Stimulated activated naive CD8-positive, alpha-beta T cell treated with anti-CD3 and anti-CD28 coated beads, Interleukin-15, amount 100 ng/mL, for 72 hours (primary cell): ENCODE measurements around the gene TEAD4.

Source experiments
- ATAC-seq: fragments of 150-1000 bp; cut with Tn5 transposase; 2 replicates; pipeline ENCODE4 v1.10.0; 2021; ENCODE audit warnings: mild to moderate bottlenecking, moderate library complexity
- DNase-seq, 2 donors: peaks; one replicate each; pipeline ENCODE4 v3.0.0; 2021 to 2022
- H3K27ac Mint-ChIP-seq, 2 donors: one replicate each; pipeline ENCODE4 v1.8.0; 2022; ENCODE audit warnings: mild to moderate bottlenecking in 2 of 2, mixed read lengths in 2 of 2, moderate library complexity in 2 of 2
- H3K27me3 Mint-ChIP-seq: one replicate; pipeline ENCODE4 v1.8.0; 2022; ENCODE audit warnings: mixed read lengths
- H3K4me1 Mint-ChIP-seq: one replicate; pipeline ENCODE4 v1.8.0; 2022; ENCODE audit warnings: mild to moderate bottlenecking, mixed read lengths
- H3K4me3 Mint-ChIP-seq, 2 donors: one replicate each; pipeline ENCODE4 v1.8.0; 2022; ENCODE audit warnings: mild to moderate bottlenecking in 2 of 2, mixed read lengths in 2 of 2, moderate library complexity in 1 of 2
- H3K9me3 Mint-ChIP-seq, 2 donors: one replicate each; pipeline ENCODE4 v1.8.0; 2022; ENCODE audit warnings: mixed read lengths in 2 of 2

Gene TEAD4

DNA sequence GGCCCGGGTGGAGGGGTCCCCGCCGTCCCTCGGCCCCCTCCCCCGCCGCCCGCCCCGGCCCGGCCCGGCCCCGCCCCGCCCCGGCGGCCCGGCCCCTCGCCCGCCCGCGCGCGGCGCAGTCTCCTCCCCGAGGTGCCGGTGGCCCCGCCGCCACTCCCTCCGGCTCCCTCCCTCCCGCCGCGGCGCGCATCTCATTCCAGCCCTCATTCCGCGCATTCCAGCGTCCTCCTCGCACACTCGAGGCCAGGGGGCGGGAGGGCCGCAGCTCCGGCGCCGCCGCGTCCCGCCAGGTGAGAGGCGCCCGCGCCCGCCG is at the start of gene TEAD4:
Gene TEAD4, plus strand, starts transcription at position 206 of the 313 bp plus-strand sequence.
- peak; percentile 55 for ATAC-seq
- H3K27me3 Mint-ChIP-seq, result peaks cover 74% of the 10 kb centered on the region
- peak in 1 of 2 donors; percentile 11 for DNase-seq
- H3K9me3 Mint-ChIP-seq, result no peaks in the 10 kb centered on the region
- H3K4me3 Mint-ChIP-seq, result peak within 1 kb of the TSS; percentile 81 to 85
- H3K27ac Mint-ChIP-seq, result peak within 1 kb of the TSS in 1 of 2 donors; percentile 59
- peaks cover 25% of the 10 kb centered on the region for H3K4me1 Mint-ChIP-seq

DNA sequence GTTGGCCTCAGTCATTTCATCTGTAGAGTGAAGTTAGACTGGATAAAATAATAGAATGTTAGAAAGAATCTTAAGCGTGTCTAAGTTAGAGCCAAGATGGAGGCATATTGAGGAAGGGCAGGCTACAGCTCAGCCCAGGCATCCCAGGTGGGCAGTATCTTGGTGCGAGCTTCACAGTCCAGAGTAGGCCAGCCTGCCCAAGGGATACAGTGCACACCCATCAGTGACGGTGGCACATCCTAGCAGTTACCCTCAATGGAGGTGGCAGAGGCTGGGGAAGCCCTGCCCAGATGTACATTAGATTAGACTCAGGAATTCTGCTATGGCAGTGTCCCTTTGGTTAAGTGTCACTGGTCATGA is 47.0 kb upstream of the TEAD4 start:
- Mint-ChIP-seq H3K4me3 (no peak overlapping the region), H3K27ac (peak overlapping the region in 1 of 2 donors; percentile 14), H3K4me1 (no peaks in the 10 kb centered on the region), H3K27me3 (no peaks in the 10 kb centered on the region), H3K9me3 (no peaks in the 10 kb centered on the region)
- DNase-seq (no peak), ATAC-seq (no peak)

DNA sequence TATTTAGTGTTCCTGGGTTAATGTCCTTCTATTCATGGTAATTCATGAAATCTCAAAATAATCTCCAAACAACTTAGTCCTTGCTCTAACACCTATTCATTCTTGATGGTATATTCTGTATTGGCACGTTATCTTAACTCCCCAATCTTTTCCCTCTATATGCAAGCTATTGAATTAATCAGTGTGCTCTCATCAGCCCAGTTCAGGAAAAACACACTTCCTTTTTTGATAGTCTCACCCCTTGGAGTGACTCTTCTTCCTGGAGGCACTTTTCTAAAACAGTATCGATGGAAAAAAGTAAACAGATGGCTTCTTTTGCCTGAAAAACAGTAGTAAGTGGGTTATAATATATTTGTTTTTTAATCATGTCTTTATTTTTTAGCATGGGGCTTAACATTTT is 39.9 kb upstream of the TEAD4 start:
- DNase-seq (no peak), ATAC-seq (no peak)
- Mint-ChIP-seq H3K4me3 (no peak overlapping the region), H3K9me3 (no peaks in the 10 kb centered on the region), H3K4me1 (no peaks in the 10 kb centered on the region), H3K27me3 (no peaks in the 10 kb centered on the region), H3K27ac (no peak overlapping the region)

DNA sequence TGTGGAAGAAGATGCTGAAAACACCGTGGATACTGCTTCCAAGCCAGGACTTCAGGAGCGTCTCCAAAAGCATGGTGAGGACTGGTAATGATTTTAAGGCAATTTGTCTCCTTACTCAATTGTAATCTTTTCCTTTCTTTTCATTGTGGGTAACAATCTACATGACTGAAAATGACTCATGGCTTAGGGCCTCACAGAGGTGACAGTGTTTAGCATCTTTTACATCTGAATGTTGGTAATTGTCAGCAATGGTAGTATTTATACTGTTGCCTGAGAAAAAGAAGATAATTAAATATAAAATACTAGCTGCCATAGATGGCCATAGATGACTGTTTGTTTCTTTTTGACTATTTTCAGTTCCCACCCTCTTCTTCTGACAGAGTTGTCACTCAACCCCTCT is 36.9 kb upstream of the TEAD4 start:
- Mint-ChIP-seq H3K4me1 (no peaks in the 10 kb centered on the region), H3K4me3 (no peak overlapping the region), H3K27me3 (no peaks in the 10 kb centered on the region), H3K27ac (no peak overlapping the region), H3K9me3 (no peaks in the 10 kb centered on the region)
- no peak for ATAC-seq
- DNase-seq, result no peak

DNA sequence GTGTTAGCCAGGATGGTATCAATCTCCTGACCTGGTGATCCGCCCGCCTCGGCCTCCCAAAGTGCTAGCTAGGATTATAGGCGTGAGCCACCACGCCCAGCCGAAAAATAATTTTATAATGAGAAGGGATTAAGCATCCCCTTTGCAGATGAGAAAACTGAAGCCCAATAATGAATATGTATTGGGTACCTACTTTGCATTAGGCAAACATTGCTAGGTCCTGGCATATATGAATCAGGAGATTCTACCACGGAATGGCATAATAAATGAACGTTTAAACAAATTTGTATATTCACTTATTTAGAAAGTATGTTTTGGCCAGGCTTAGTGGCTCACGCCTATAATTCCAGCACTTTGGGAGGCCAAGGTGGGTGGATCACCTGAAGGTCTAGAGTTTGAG is 36.1 kb upstream of the TEAD4 start:
- H3K27ac Mint-ChIP-seq, result no peak overlapping the region
- no peaks in the 10 kb centered on the region for H3K9me3 Mint-ChIP-seq
- ATAC-seq, result no peak
- H3K4me1 Mint-ChIP-seq, result no peaks in the 10 kb centered on the region
- no peak overlapping the region for H3K4me3 Mint-ChIP-seq
- no peaks in the 10 kb centered on the region for H3K27me3 Mint-ChIP-seq
- DNase-seq, result no peak

DNA sequence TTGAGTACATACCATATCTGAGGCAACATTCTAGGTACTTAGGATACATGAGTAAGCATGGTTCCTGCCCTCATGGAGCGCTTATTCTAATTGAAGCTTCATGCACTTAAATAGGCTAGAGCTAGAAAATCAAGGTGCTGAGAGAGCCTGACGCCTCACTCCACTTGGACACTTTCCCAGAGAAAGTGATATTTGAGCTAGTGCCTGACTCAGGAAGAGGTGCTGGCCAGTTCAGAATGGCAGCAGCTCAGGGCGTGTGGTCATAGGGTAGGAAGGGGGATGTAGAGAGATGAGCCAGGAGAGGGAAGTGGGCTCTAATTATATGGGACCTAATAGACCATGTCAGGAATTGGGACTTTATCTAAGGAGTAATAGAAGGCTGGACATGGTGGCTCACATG is 35.2 kb upstream of the TEAD4 start:
- Mint-ChIP-seq H3K27me3 (no peaks in the 10 kb centered on the region), H3K27ac (peak overlapping the region in 1 of 2 donors; percentile 49), H3K4me3 (no peak overlapping the region), H3K4me1 (no peaks in the 10 kb centered on the region), H3K9me3 (no peaks in the 10 kb centered on the region)
- DNase-seq (no peak), ATAC-seq (no peak)

DNA sequence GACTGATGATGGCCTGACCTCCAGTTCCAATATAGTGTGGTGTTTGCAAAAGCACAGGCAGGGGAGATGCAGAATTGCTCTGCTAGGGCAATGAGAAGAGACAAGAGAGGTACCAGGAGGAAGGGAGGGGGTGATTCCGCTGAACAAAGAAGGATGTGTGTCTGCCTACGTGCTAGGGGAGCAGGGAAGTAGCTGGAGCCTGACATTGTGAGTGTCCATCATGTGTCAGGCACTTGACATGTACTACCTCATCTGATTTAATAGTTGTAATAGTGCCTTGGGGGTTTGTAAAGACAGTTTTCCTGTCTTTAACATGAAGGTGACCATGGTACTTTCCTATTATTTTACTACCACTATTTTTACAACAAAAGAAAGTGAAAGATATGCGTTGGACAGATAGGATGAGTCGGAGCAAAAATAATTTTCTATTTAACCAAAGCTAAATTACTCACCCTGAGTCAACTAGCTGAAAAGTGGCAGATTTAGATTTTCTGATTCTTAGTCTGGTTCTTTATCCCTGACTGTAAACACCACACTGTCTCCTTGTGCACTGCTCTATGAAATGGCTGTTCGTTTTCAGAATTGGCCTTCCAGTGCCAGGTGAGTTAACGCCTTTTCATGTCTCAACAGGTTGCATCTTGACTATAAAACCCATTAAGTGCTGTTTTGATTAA is 33.7 kb upstream of the TEAD4 start:
- Mint-ChIP-seq H3K4me3 (no peak overlapping the region), H3K9me3 (no peaks in the 10 kb centered on the region), H3K27ac (peak overlapping the region in 1 of 2 donors; percentile 81), H3K27me3 (no peaks in the 10 kb centered on the region), H3K4me1 (no peaks in the 10 kb centered on the region)
- ATAC-seq (no peak), DNase-seq (no peak)

DNA sequence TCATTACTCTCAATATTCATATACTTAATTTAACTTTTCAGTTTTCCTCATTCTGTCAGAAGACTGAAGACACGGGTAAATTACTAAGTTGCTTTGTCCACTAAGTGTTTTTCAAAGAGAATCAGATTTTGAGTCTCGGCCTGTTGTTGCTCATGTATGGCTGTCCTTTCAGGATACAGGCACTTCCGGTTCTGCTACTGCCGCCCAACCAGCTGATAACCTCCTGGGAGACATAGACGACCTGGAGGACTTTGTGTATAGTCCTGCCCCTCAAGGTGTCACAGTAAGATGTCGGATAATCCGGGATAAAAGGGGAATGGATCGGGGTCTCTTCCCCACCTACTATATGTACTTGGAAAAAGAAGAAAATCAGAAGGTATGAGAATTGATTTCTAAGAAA is 28.3 kb upstream of the TEAD4 start:
- Mint-ChIP-seq H3K4me1 (no peaks in the 10 kb centered on the region), H3K27me3 (no peaks in the 10 kb centered on the region), H3K9me3 (no peaks in the 10 kb centered on the region), H3K27ac (no peak overlapping the region), H3K4me3 (no peak overlapping the region)
- DNase-seq (no peak), ATAC-seq (no peak)

DNA sequence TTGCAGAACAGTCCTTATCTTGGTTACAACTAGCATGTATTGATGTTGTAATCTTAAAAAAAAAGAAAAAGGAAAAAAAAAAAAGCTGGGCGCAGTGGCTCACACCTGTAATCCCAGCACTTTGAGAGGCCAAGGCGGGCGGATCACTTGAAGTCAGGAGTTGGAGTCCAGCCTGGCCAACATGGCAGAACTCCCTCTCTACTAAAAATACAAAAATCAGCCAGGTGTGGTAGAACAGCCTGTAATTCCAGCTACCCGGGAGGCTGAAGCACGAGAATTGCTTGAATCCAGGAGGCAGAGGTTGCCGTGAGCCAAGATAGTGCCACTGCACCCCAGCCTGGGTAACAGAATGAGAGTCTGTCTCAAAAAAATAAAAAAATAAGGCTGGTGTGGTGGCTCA is 25.6 kb upstream of the TEAD4 start:
- H3K27ac Mint-ChIP-seq, result no peak overlapping the region
- H3K27me3 Mint-ChIP-seq, result no peaks in the 10 kb centered on the region
- ATAC-seq (no peak), DNase-seq (no peak)
- H3K4me3 Mint-ChIP-seq, result no peak overlapping the region
- H3K9me3 Mint-ChIP-seq, result no peaks in the 10 kb centered on the region
- H3K4me1 Mint-ChIP-seq, result no peaks in the 10 kb centered on the region

DNA sequence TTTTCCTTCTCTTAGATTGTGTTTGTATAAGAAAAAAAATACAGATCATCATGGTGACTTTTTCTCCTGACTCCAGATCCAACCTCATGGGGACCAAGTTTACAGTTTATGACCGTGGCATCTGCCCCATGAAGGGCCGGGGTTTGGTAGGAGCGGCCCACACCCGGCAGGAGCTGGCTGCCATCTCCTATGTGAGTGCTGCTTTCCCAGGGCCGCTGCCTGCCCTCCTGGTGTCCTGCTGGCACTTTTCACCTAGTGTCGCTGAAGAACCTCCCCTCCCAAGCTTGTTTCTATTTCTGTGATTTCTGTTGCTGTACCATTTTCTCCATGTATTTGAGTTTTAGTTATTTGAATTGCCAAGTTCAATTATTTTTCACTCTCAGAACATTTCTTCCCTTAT is 24.8 kb upstream of the TEAD4 start:
- Mint-ChIP-seq H3K4me3 (no peak overlapping the region), H3K27ac (no peak overlapping the region), H3K27me3 (no peaks in the 10 kb centered on the region), H3K4me1 (no peaks in the 10 kb centered on the region), H3K9me3 (no peaks in the 10 kb centered on the region)
- DNase-seq (no peak), ATAC-seq (no peak)

DNA sequence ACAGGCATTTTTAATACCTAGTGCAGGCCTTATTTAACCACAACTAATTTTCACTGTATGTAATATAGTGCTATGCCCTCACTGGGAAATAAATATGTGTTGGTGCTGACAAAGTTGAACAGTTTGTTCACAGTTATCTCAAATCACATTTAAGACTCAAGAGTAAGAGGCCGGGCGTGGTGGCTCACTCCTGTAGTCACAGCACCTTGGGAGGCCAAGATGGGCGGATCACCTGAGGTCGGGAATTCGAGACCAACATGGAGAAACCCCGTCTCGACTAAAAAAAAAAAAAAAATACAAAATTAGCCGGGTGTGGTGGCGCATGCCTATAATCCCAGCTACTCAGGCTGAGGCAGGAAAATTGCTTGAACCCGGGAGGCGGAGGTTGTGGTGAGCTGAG is 22.9 kb upstream of the TEAD4 start:
- ATAC-seq (no peak), DNase-seq (no peak)
- Mint-ChIP-seq H3K27me3 (no peaks in the 10 kb centered on the region), H3K4me3 (no peak overlapping the region), H3K4me1 (no peaks in the 10 kb centered on the region), H3K9me3 (no peaks in the 10 kb centered on the region), H3K27ac (no peak overlapping the region)

DNA sequence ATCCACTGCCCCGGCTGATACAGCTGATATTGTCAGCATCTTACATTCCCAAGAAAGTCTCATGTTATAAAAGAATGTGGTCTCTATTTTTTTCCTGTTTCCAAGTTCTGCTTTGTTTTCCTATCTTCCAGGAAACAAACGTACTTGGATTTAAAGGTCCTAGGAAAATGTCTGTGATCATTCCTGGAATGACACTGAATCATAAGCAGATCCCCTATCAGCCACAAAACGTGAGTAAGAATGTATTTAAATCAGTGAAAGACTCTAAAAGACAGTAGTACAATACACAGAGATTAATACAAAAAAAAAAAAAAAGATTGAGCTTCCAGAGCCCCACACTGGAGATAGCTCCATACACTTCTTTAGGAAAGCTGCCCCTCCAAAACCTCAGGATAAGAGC is 21.7 kb upstream of the TEAD4 start:
- Mint-ChIP-seq H3K9me3 (no peaks in the 10 kb centered on the region), H3K27me3 (no peaks in the 10 kb centered on the region), H3K27ac (no peak overlapping the region), H3K4me1 (no peaks in the 10 kb centered on the region), H3K4me3 (no peak overlapping the region)
- ATAC-seq (no peak), DNase-seq (no peak)

DNA sequence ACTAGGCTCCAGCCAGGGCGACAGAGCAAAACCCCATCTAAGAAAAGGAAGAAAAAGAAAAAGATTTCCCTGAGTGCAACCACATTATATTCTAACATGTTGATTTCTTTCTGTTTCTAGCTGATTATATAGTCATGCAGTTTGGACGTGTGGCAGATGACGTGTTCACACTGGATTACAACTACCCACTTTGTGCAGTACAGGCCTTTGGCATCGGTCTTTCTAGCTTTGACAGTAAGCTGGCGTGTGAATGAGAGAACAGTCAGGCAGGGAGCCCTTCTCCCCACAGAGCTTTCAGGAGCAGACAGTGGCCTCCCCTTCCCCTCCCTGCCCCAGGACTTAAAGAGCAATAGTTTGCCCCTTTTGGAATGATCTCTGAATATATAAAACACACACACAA is 20.0 kb upstream of the TEAD4 start:
- Mint-ChIP-seq H3K4me1 (no peaks in the 10 kb centered on the region), H3K27ac (no peak overlapping the region), H3K9me3 (no peaks in the 10 kb centered on the region), H3K27me3 (no peaks in the 10 kb centered on the region), H3K4me3 (no peak overlapping the region)
- DNase-seq (no peak), ATAC-seq (no peak)

DNA sequence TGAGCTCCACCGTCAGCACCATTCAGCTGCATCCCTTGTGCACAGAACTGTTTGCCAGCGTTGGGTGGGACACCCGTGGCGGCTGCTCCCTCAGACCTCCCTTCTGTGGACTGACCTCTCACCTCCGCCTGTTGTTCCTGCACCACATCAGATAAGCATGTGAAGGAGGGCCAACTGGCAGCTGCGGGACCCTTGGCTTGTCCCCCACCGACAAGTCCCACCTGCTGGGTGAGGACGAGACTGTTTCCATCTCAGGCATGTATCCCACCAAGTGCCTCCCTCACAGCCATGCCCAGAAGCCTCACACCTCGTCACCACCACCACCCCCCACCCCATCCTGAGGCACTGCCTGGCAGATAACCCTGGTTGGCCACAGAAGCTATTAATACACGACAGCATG is 18.6 kb upstream of the TEAD4 start:
- Mint-ChIP-seq H3K27ac (no peak overlapping the region), H3K9me3 (no peaks in the 10 kb centered on the region), H3K4me3 (no peak overlapping the region), H3K27me3 (no peaks in the 10 kb centered on the region), H3K4me1 (peaks cover 5% of the 10 kb centered on the region)
- ATAC-seq, result no peak
- no peak for DNase-seq

DNA sequence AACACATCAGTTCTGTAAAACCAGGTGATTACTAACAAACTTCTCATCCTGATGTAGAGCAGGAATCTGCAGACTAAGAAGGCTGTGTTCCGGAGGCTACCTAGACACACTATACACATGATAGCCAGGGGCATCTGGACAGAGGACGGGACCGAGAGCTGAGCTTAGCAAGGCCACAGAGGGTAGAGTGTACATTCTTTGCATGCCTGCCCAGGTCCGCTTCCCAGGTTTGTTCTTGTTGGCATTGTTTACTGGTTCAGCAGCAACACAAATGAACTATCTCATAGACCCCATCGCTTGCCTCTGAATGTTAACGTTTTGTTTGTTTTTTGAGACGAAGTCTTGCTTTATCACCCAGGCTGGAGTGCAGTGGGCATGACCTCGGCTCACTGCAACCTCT is 17.7 kb upstream of the TEAD4 start:
- Mint-ChIP-seq H3K4me3 (no peak overlapping the region), H3K27ac (no peak overlapping the region), H3K4me1 (peaks cover 5% of the 10 kb centered on the region), H3K9me3 (no peaks in the 10 kb centered on the region), H3K27me3 (no peaks in the 10 kb centered on the region)
- no peak for DNase-seq
- ATAC-seq, result no peak

DNA sequence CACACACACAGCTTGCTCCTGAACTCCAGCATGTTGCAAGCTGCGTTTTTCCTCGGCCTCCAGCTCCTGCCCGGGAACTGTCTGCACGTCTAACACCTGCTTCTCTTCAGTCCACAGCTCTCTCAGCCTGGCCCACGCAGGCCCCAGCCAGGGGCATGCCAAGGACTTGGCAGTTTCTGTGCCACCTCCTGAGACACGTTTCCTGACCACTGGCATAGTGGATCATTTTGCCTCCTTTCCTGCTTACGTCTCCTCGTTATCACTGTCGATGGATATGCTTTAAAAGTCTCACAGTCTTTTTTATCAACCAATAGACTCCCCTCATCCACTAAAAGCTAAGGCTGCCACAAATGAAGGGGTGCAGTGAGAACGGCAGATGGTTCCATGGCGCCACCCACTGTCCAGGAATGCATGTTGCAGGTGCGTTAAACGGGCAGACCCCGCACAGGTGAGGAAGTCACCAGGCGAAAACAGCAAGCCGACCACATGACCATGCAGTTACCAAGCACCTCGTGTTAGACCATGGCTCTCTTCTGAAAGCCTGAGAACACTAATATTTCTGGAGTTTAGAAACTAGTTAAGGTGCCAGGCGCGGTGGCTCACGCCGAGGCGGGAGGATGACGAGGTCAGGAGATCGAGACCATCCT is 14.7 kb upstream of the TEAD4 start:
- Mint-ChIP-seq H3K27me3 (peaks cover 5% of the 10 kb centered on the region), H3K9me3 (no peaks in the 10 kb centered on the region), H3K4me1 (peaks cover 5% of the 10 kb centered on the region), H3K27ac (no peak overlapping the region), H3K4me3 (peak overlapping the region; percentile 22 to 48)
- peak; percentile 63 to 64 for DNase-seq
- ATAC-seq, result peak; percentile 85

DNA sequence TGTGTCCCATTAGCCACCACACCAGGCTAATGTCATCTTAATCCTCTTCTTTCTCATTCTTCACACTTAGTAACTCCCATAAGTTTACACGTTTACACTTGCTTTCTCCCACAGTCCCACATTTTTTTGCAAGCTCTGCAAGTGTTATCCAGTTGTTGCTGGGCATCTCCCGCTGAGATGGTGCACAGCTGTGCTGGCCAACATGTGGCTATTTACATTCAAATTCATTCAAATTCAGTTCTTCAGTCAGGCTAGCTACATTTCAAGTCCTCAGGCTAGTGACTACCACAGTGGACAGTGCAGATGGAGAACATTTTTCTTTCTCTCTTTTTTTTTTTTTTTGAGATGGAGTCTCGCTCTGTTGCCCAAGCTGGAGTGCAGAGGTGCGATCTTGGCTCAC is 9.8 kb upstream of the TEAD4 start:
- no peak overlapping the region for H3K4me3 Mint-ChIP-seq
- ATAC-seq, result no peak
- H3K9me3 Mint-ChIP-seq, result no peaks in the 10 kb centered on the region
- H3K27ac Mint-ChIP-seq, result no peak overlapping the region
- H3K4me1 Mint-ChIP-seq, result peaks cover 5% of the 10 kb centered on the region
- peaks cover 11% of the 10 kb centered on the region for H3K27me3 Mint-ChIP-seq
- no peak for DNase-seq
